ENCODE data around the gene SH3PXD2B.

The SH3PXD2B gene

GRCh38 chr5:172436879-172437369, 17.4 kb downstream of the SH3PXD2B start:
- no peak for DNase-seq (ENCODE audit: low read depth in 2 of 2)

GRCh38 chr5:172436078-172436878, 18.0 kb downstream of the SH3PXD2B start:
- no peak for DNase-seq (ENCODE audit: low read depth in 2 of 2)

- no peak for DNase-seq (ENCODE audit: low read depth in 2 of 2)
Measured at GRCh38 chr5:172435362-172436077, 18.8 kb downstream of the SH3PXD2B start.

DNA sequence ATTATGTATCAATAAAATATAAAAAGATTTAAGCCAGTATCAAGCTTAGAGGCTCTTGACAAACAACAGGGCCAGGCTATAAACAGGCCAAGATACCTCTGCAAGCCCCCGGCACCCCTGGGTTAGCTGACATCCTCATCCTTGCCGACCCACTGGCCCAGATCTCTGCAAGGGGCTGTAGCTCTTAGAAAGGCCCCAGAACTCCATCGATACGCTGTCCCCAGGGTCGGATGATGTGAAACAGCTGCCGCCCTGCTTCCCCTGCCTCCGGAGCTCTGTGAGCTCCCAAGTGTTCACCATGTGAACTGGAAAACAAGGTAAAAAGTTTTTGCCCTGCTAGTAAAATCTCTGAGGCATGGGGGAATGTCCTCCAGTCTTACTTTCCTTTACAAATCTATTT, 20.1 kb downstream of the SH3PXD2B start:
- DNase-seq (ENCODE audit: low read depth in 2 of 2), result no peak

GRCh38 chr5:172433513-172433912, 20.8 kb downstream of the SH3PXD2B start:
- DNase-seq (ENCODE audit: low read depth in 2 of 2), result no peak

DNA sequence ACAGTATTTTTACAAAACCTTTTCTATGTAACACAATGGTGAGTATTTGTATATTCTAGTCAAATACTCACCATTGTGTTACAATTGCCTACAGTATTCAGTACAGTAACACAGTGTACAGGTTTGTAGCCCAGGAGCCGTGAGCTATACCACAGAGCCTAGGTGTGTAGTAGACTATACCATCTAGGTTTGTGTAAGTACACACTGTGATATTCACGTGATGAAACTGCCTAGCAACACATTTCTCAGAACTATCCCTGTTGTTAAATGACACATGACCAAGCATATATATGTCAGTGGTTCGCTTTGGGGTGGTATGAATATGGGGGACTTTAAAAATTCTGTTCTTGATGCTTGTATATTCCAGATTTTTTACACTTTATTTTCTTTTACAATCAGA, 21.3 kb downstream of the SH3PXD2B start:
- DNase-seq (ENCODE audit: low read depth in 2 of 2), result no peak

GRCh38 chr5:172430354-172430753, 24.0 kb downstream of the SH3PXD2B start:
- DNase-seq (ENCODE audit: low read depth in 2 of 2), result no peak

GRCh38 chr5:172429201-172429940, 25.0 kb downstream of the SH3PXD2B start:
- DNase-seq (ENCODE audit: low read depth in 2 of 2), result no peak

DNA sequence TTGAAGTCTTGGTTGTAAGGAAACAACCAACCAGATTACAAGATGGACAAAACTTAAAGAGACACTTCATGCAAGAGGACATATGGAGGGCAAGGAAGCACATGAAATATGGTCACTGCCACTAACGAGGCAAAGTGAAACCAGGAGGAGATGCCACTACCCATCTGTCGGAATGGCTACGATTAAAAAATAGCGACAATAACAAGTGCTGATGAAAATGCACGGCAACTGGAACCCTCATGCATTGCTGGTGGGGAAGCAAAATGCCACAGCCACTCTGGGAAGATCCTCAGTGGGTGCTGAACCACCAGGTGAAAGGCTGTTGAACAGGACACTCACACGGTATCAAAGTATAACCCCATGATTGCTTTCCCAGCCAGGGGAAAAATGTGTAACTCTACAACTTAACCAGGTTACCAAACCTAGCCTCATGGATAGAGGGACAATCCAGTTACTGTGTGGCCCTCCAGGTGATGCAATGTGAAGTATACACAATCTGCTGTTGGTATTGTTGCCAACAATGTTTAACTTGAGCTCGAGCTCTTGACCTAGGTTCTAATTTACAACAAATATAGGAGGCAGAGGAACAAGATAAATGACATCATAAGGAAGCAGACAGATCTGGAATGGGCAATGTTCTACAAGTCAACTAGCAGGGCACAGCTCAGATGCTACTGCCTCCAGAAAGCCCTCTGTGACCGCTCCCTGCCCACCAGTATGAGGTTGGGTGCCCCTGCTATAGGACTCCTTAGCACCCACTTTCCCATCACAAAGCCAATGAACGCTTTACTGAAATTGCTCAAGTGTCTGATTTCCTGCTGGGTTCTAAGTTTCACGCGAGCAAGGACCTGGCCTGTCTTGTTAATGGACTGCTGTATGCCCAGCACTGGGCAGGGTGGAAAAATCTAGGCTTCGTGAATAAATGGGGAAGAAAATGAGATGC, 25.8 kb downstream of the SH3PXD2B start:
- no peak for DNase-seq (ENCODE audit: low read depth in 2 of 2)

GRCh38 chr5:172427202-172427601, 27.1 kb downstream of the SH3PXD2B start:
- no peak for DNase-seq (ENCODE audit: low read depth in 2 of 2)

- no peak for DNase-seq (ENCODE audit: low read depth in 2 of 2)
Measured at GRCh38 chr5:172426086-172426485, 28.2 kb downstream of the SH3PXD2B start.

DNA sequence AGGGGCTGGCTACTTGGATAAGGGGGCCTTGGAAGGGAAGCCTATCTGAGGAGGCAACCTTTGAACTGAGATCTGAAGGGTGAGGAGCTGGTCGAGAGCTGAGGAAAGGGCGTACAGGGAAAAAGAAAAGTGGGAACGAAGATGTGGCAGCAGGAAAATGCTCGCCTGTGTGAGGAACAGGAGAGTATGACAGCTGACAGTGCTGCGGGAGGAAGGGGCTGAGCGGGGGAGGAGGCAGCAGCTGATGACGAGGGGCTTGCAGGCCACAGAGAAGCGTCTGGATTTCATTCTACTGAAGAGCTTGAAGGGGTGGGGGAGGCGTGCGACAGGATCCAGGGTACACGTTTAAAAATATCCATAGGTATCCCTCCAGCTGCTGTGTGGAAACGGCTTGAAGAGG, 28.9 kb downstream of the SH3PXD2B start:
- no peak for DNase-seq (ENCODE audit: low read depth in 2 of 2)

GRCh38 chr5:172424808-172425207, 29.5 kb downstream of the SH3PXD2B start:
- DNase-seq (ENCODE audit: low read depth in 2 of 2), result no peak

- DNase-seq (ENCODE audit: low read depth in 2 of 2), result no peak
Measured at GRCh38 chr5:172424111-172424490, 30.2 kb downstream of the SH3PXD2B start.

DNA sequence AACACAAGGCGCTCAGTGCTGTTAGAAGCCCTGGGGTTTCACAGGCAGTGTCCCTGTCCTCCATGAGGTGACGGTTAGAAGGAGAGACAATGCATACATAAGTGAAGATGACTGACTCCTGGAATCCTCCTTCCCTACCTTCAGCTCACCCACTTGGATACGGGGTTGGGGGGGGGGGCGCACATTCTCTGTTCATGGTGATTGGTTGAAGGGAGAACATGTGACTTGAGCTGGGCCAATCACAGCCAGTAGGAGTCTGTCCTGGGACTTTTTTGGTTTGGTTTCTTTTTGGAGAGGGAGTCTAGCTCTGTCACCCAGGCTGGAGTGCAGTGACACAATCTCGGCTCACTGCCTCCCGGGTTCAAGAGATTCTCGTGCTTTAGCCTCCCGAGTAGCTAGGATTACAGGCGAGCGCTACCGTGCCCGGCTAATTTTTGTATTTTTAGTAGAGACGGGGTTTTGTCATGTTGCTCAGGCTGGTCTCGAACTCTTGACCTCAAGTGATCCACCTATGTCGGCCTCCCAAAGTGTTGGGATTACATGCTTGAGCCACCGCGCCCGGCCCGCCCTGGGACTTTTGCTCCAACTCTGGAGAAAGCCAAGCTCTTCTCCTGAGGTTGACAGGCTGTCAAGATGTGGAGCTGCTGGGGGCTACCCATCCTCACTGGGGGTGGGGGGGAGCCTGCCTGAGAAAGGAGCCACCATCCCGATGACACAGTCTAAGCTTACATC, 30.8 kb downstream of the SH3PXD2B start:
- no peak for DNase-seq (ENCODE audit: low read depth in 2 of 2)

- DNase-seq (ENCODE audit: low read depth in 2 of 2), result no peak
Measured at GRCh38 chr5:172422255-172422654, 32.1 kb downstream of the SH3PXD2B start.

- no peak for DNase-seq (ENCODE audit: low read depth in 2 of 2)
Measured at GRCh38 chr5:172421020-172421419, 33.3 kb downstream of the SH3PXD2B start.

DNA sequence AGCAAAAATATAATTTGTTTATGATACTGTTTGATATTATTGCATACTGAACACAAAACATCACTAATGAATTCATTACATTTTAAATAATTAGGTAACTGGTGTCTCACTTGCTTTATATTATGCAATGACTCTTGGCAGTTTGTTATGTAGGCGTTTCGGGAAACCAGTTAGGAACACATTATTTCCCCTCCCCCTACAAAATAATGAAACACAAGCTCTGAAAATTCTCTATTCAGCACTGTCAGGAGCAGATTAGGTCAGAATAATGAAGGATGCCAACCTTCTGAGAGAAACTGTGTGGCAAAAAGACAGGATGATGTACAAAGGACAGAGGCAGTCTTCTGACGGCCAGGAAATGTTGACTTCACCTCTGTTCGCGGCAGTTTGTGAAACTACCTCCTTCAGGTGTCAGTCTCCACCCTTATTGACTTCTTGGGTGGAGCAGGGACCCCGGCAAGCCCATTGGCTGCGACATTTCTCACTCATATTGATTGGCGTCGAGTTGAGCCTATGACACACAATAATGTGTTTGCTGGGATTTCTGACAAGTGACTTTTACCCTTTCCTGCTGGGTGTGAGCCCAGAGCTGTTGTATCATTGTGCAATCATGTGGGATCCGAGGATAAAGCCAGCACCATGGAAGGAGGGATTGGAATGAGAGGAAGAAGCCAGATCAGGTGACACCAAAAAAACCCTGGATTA, 33.9 kb downstream of the SH3PXD2B start:
- no peak for DNase-seq (ENCODE audit: low read depth in 2 of 2)

- no peak for DNase-seq (ENCODE audit: low read depth in 2 of 2)
Measured at GRCh38 chr5:172418862-172419814, 35.2 kb downstream of the SH3PXD2B start.

All from stimulated activated CD4-positive, alpha-beta T cell treated with anti-CD3 and anti-CD28 coated beads, Interleukin-1b, Interleukin-23, amount 100 ng/mL, for 4 hours (primary cell).